Peyer's patch (tissue), 4 donors: ENCODE results near the gene SRRM3. TPM values are rescaled to one million over a fixed set of nuclear protein-coding genes. Genes with fewer than 3 reads are reported as not detected.

Experiments
- DNase-seq, 3 donors: peaks; one replicate each; pipeline ENCODE4 v3.0.0-alpha.2; 2017 to 2019
- H3K27ac ChIP-seq, 4 donors: fragments of 200-600 bp; sonication (generic); one replicate each; pipeline ENCODE4 v1.5.1; 2016 to 2019
- H3K27me3 ChIP-seq, 2 donors: fragments of 200-600 bp; sonication (generic); one replicate each; pipeline ENCODE4 v1.5.1; 2019
- H3K36me3 ChIP-seq, 3 donors: fragments of 200-600 bp; sonication (generic); one replicate each; pipeline ENCODE4 v1.5.1; 2016 to 2019
- H3K4me1 ChIP-seq, 4 donors: fragments of 200-600 bp; sonication (generic); one replicate each; pipeline ENCODE4 v1.5.1; 2016 to 2019
- H3K4me3 ChIP-seq, 4 donors: fragments of 200-600 bp; sonication (generic); 1 replicate in 3 of 4; 2 replicates in 1 of 4; pipeline ENCODE4 v1.5.1; 2016 to 2019; ENCODE audit warnings: mild to moderate bottlenecking in 1 of 4
- H3K9me3 ChIP-seq, 4 donors: fragments of 200-600 bp; sonication (generic); one replicate each; pipeline ENCODE4 v1.5.1; 2016 to 2019; ENCODE audit warnings: mild to moderate bottlenecking in 1 of 4
- CTCF ChIP-seq, 6 experiments: fragments of 450-650 bp in 4 of 6; fragments of 200-600 bp in 2 of 6; sonication (generic) in 1 of 6; IDR thresholded peaks; one replicate each; pipeline ENCODE4 v1.5.1; 2017 to 2019; ENCODE audit warnings: antibody characterized with exemption in 6 of 6, mild to moderate bottlenecking in 3 of 6, moderate library complexity in 1 of 6
- POLR2A ChIP-seq, 2 donors: fragments of 450-650 bp; IDR thresholded peaks; one replicate each; pipeline ENCODE4 v1.5.1; 2017; ENCODE audit warnings: antibody characterized with exemption in 2 of 2, mild to moderate bottlenecking in 2 of 2, moderate library complexity in 2 of 2
- total RNA-seq, 4 donors: library from RNA; depleted of rRNA; stranded (reverse); fragments of >200 nt; gene quantifications; one replicate each; pipeline ENCODE4 v1.1.0, GENCODE V29; 2016

The SRRM3 gene
- total RNA-seq, 4 donors from 2014 or later, result 0.85 to 7.4 (median 1.2) TPM; not detected in 1

- Histone ChIP-seq H3K27me3 (no peaks in the 10 kb centered on the region), H3K36me3 (no peaks in the 10 kb centered on the region), H3K9me3 (no peaks in the 10 kb centered on the region), H3K27ac (peak overlapping the region; percentile 55 to 91 (median 72)), H3K4me1 (peaks cover 0 to 68% (median 9%) of the 10 kb centered on the region in 4 donors), H3K4me3 (no peak overlapping the region)
- DNase-seq, result peak in 2 of 3 donors; percentile 84 to 90
- TF ChIP-seq POLR2A (IDR thresholded peaks at IDR 0.05) (peak in 1 of 2 donors; percentile 20), CTCF (IDR thresholded peaks at IDR 0.05) (no peak)
These were observed 95.3 kb downstream of the SRRM3 start for GRCh38 chr7:76296743-76297740.

- Histone ChIP-seq H3K4me1 (peaks cover 0 to 62% (median 0%) of the 10 kb centered on the region in 4 donors), H3K9me3 (no peaks in the 10 kb centered on the region), H3K36me3 (no peaks in the 10 kb centered on the region), H3K27me3 (no peaks in the 10 kb centered on the region), H3K27ac (peak overlapping the region in 2 of 4 donors; percentile 27 to 83), H3K4me3 (no peak overlapping the region)
- peak in 2 of 3 donors; percentile 54 to 80 for DNase-seq
- TF ChIP-seq POLR2A (IDR thresholded peaks at IDR 0.05) (no peak), CTCF (IDR thresholded peaks at IDR 0.05) (no peak)
These were observed 98.6 kb downstream of the SRRM3 start for GRCh38 chr7:76300166-76300731.

GRCh38 chr7:76301000-76301399, 99.3 kb downstream of the SRRM3 start:
- Histone ChIP-seq H3K4me1 (peaks cover 0 to 54% (median 0%) of the 10 kb centered on the region in 4 donors), H3K27ac (peak overlapping the region in 1 of 4 donors; percentile 87), H3K4me3 (no peak overlapping the region), H3K27me3 (no peaks in the 10 kb centered on the region), H3K9me3 (no peaks in the 10 kb centered on the region), H3K36me3 (no peaks in the 10 kb centered on the region)
- DNase-seq, result no peak
- no peak for TF ChIP-seq POLR2A (IDR thresholded peaks at IDR 0.05)
- no peak for TF ChIP-seq CTCF (IDR thresholded peaks at IDR 0.05)

GRCh38 chr7:76302347-76303201, 100.9 kb downstream of the SRRM3 start, which contains the start of gene HSPB1:
TSS of gene HSPB1 (plus strand) at chr7:76302673. CDS start at chr7:76302713, 40 bp downstream.
- no peaks in the 10 kb centered on the region for H3K27me3 ChIP-seq
- peak within 1 kb of the TSS; percentile 78 to 93 (median 87) for H3K27ac ChIP-seq
- peak; percentile 76 to 93 (median 83) for DNase-seq
- no peaks in the 10 kb centered on the region for H3K9me3 ChIP-seq
- H3K4me1 ChIP-seq, result peaks cover 0 to 46% (median 0%) of the 10 kb centered on the region in 4 donors
- TF ChIP-seq POLR2A (IDR thresholded peaks at IDR 0.05), result peak; percentile 55 to 62
- no peak for TF ChIP-seq CTCF (IDR thresholded peaks at IDR 0.05)
- H3K4me3 ChIP-seq, result peak within 1 kb of the TSS; percentile 60 to 82 (median 72)
- H3K36me3 ChIP-seq, result no peaks in the 10 kb centered on the region
